ENCODE measurements around the gene GPR4. TPM values are rescaled to one million over a fixed set of nuclear protein-coding genes. Genes with fewer than 3 reads are reported as not detected.

The GPR4 gene
- total RNA-seq, 1 donor: not detected

DNA sequence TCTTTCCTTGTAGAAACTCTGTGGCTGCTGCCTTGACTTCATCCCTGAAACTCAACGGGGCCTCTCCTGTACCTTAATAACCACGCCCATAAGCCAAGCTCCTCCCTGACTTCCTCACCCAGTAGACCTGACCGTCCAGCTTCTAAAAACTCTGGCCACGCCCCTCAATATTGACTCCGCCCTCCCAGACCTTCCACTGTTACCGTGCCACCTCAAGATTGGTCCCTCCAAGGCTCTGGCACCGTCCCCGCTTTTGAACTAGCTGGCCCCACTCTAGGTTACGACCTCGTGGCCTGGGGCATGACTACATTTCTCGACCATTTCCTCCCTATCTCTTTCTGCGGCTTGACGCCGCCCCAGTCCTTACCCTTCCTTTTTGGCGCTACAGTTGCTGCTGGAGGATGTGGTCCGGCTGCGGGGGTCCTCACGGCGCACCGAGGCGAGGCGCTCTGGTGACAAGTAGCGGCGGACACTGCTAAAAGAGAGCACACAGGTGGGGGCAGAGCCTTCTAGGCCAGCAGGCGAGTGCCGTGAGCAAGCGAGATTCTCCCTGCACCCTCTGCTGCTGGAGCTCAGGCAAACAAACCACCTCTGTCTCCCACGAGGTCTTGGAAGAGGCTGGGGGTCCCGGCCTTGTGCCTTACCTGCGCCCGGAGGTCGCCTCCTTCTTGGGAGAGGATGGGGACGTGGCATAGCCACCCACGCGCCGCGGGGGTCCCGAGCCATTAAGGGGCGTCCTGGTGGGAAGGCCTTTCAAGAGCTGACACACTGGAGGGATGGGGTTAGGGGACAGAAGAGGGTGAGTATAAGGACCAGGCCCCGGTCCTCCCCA lies 39.5 kb upstream of the GPR4 start:
- peak overlapping the region; percentile 84 for H2AFZ ChIP-seq (ENCODE audit: low read length)
- H3K27me3 ChIP-seq (ENCODE audit: insufficient read depth, low read length): no peaks in the 10 kb centered on the region
- TF ChIP-seq CTCF (IDR thresholded peaks at IDR 0.05; ENCODE audit: extremely low read depth, low read depth, low read length): no peak
- peak overlapping the region; percentile 72 for H3K4me3 ChIP-seq (ENCODE audit: insufficient read depth, low read length)
- DNase-seq (ENCODE audit: insufficient read length, low spot score, missing footprints): peak; percentile 93
- no peaks in the 10 kb centered on the region for H3K36me3 ChIP-seq (ENCODE audit: insufficient read depth, low read length)
- H3K79me2 ChIP-seq (ENCODE audit: insufficient read depth, low read length): no peaks in the 10 kb centered on the region
- no peaks in the 10 kb centered on the region for H4K20me1 ChIP-seq (ENCODE audit: insufficient read depth, low read length)
- H3K9me3 ChIP-seq (ENCODE audit: low read depth, low read length): no peaks in the 10 kb centered on the region
- H3K4me1 ChIP-seq (ENCODE audit: insufficient read depth, low read length): peaks cover 27% of the 10 kb centered on the region
- H3K4me2 ChIP-seq (ENCODE audit: insufficient read depth, low read length): peak overlapping the region; percentile 90
- H3K27ac ChIP-seq (ENCODE audit: low read depth, low read length): peak overlapping the region; percentile 41

GRCh38 chr19:45640849-45641273 lies 38.8 kb upstream of the GPR4 start:
- Histone ChIP-seq H3K9me3 (ENCODE audit: low read depth, low read length) (no peaks in the 10 kb centered on the region), H2AFZ (ENCODE audit: low read length) (peak overlapping the region; percentile 84), H3K27ac (ENCODE audit: low read depth, low read length) (no peak overlapping the region), H3K36me3 (ENCODE audit: insufficient read depth, low read length) (no peaks in the 10 kb centered on the region), H3K79me2 (ENCODE audit: insufficient read depth, low read length) (no peaks in the 10 kb centered on the region), H3K4me1 (ENCODE audit: insufficient read depth, low read length) (peaks cover 27% of the 10 kb centered on the region), H3K4me3 (ENCODE audit: insufficient read depth, low read length) (peak overlapping the region; percentile 72), H4K20me1 (ENCODE audit: insufficient read depth, low read length) (no peaks in the 10 kb centered on the region), H3K4me2 (ENCODE audit: insufficient read depth, low read length) (peak overlapping the region; percentile 90), H3K27me3 (ENCODE audit: insufficient read depth, low read length) (no peaks in the 10 kb centered on the region)
- DNase-seq (ENCODE audit: insufficient read length, low spot score, missing footprints): no peak
- no peak for TF ChIP-seq CTCF (IDR thresholded peaks at IDR 0.05; ENCODE audit: extremely low read depth, low read depth, low read length)

DNA sequence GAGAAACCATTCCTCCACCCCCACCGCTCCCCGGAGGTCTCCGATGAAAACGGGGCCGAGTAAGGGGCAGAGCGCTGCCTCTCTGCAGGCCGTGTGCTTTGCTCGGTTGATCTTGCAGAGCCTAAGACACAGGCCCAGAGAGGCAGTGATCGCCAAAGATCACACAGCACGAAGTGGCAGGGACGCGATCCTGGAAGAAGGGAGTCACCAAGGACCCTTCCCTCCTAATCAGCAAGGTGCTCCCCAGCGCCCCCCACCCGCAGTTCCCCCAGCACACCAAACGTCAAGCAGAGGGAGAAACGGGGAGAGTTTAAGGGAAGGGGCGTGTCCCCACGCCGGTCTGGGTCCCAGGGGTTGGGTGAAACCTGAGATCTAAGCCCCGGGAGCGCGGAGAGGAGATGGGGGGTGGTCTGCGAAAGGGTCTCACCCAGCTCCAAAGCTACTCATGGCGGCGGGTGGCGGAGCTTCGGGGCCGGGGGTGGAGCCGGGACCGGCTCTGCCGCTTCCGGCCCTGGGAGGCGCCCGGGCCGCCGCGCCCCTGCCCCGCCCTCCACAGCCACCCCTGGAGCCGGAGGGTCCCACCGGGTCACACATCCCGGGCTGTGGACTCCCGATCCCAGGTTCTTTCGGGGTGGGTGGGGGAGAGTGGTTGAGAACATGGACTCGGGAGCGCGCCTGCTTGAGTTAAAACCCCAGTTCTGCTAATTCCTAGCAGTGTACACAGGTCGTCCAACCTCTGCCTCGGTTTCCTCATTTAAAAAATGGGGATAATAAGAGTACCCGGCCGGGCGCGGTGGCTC lies 37.1 kb upstream of the GPR4 start, which contains the start of gene EML2:
Gene EML2, minus strand, starts transcription at position 468 of the 800 bp plus-strand sequence. Its CDS starts 21 bp downstream, at position 447.
- Histone ChIP-seq H3K9me3 (ENCODE audit: low read depth, low read length) (no peaks in the 10 kb centered on the region), H3K4me1 (ENCODE audit: insufficient read depth, low read length) (peaks cover 27% of the 10 kb centered on the region), H3K79me2 (ENCODE audit: insufficient read depth, low read length) (no peaks in the 10 kb centered on the region), H3K36me3 (ENCODE audit: insufficient read depth, low read length) (no peaks in the 10 kb centered on the region), H2AFZ (ENCODE audit: low read length) (peak within 1 kb of the TSS; percentile 95), H3K4me2 (ENCODE audit: insufficient read depth, low read length) (peak within 1 kb of the TSS; percentile 84), H4K20me1 (ENCODE audit: insufficient read depth, low read length) (no peaks in the 10 kb centered on the region), H3K27ac (ENCODE audit: low read depth, low read length) (peak within 1 kb of the TSS; percentile 37), H3K4me3 (ENCODE audit: insufficient read depth, low read length) (peak within 1 kb of the TSS; percentile 93), H3K27me3 (ENCODE audit: insufficient read depth, low read length) (no peaks in the 10 kb centered on the region)
- DNase-seq (ENCODE audit: insufficient read length, low spot score, missing footprints): peak; percentile 92
- TF ChIP-seq CTCF (IDR thresholded peaks at IDR 0.05; ENCODE audit: extremely low read depth, low read depth, low read length): peak; percentile 13

All from osteoblast (primary cell).